GM12878 (cell line): Measurements from ENCODE around the gene TTC16.

ENCODE experiments used
- GABPA ChIP-seq: IDR thresholded peaks from 2 replicates; pipeline ENCODE4 v1.6.1; 2014; ENCODE audit warnings: antibody characterized with exemption, low read depth, mild to moderate bottlenecking, inconsistent platforms
- HCFC1 ChIP-seq: fragments of 150-350 bp; IDR thresholded peaks from 2 replicates; pipeline ENCODE4 v1.6.1; 2014; ENCODE audit warnings: low read length
- POLR2A ChIP-seq: IDR thresholded peaks from 2 replicates; pipeline ENCODE4 v1.6.1; 2011; ENCODE audit warnings: low read depth, mild to moderate bottlenecking, low read length
- RAD51 ChIP-seq: fragments of 450-650 bp; IDR thresholded peaks from 2 replicates; pipeline ENCODE4 v1.6.1; 2016; ENCODE audit warnings: moderate library complexity, mild to moderate bottlenecking, inconsistent platforms
- SP1 ChIP-seq: IDR thresholded peaks from one replicate; pipeline ENCODE4 v1.6.1; 2011; ENCODE audit warnings: low read depth, low read length
- ZNF622 ChIP-seq: fragments of 450-650 bp; IDR thresholded peaks from 2 replicates; pipeline ENCODE4 v1.6.1; 2017; ENCODE audit warnings: mild to moderate bottlenecking, inconsistent platforms
- TF ChIP-seq, protein P1 (sequence below): fragments of 450-650 bp; IDR thresholded peaks from 2 replicates; pipeline ENCODE4 v1.6.1; 2017; ENCODE audit warnings: borderline replicate concordance
- TF ChIP-seq, protein P2 (sequence below): IDR thresholded peaks from 2 replicates; pipeline ENCODE4 v1.6.1; 2011; ENCODE audit warnings: borderline replicate concordance, low read depth, mild to moderate bottlenecking, moderate library complexity, low read length; ENCODE audit not compliant: insufficient read depth, poor library complexity, severe bottlenecking
- TF ChIP-seq, protein P3 (sequence below), 3 experiments: IDR thresholded peaks in 2 of 3; conservative IDR thresholded peaks in 1 of 3; 2 replicates each; pipeline ENCODE4 v1.5.1; 2011; ENCODE audit warnings: low read depth in 3 of 3, low read length in 3 of 3, mild to moderate bottlenecking in 3 of 3, control low read depth in 2 of 3, moderate library complexity in 2 of 3, inconsistent platforms in 1 of 3, mixed read lengths in 1 of 3; ENCODE audit not compliant: control insufficient read depth in 2 of 3, insufficient read depth in 1 of 3; ENCODE audit errors: extremely low read depth in 1 of 3

- TF ChIP-seq, protein P1, sequence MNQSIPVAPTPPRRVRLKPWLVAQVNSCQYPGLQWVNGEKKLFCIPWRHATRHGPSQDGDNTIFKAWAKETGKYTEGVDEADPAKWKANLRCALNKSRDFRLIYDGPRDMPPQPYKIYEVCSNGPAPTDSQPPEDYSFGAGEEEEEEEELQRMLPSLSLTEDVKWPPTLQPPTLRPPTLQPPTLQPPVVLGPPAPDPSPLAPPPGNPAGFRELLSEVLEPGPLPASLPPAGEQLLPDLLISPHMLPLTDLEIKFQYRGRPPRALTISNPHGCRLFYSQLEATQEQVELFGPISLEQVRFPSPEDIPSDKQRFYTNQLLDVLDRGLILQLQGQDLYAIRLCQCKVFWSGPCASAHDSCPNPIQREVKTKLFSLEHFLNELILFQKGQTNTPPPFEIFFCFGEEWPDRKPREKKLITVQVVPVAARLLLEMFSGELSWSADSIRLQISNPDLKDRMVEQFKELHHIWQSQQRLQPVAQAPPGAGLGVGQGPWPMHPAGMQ = no peak
- TF ChIP-seq RAD51 = no peak
- no peak for TF ChIP-seq ZNF622
- TF ChIP-seq, protein P2, sequence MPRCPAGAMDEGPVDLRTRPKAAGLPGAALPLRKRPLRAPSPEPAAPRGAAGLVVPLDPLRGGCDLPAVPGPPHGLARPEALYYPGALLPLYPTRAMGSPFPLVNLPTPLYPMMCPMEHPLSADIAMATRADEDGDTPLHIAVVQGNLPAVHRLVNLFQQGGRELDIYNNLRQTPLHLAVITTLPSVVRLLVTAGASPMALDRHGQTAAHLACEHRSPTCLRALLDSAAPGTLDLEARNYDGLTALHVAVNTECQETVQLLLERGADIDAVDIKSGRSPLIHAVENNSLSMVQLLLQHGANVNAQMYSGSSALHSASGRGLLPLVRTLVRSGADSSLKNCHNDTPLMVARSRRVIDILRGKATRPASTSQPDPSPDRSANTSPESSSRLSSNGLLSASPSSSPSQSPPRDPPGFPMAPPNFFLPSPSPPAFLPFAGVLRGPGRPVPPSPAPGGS = no peak
- TF ChIP-seq, protein P3, sequence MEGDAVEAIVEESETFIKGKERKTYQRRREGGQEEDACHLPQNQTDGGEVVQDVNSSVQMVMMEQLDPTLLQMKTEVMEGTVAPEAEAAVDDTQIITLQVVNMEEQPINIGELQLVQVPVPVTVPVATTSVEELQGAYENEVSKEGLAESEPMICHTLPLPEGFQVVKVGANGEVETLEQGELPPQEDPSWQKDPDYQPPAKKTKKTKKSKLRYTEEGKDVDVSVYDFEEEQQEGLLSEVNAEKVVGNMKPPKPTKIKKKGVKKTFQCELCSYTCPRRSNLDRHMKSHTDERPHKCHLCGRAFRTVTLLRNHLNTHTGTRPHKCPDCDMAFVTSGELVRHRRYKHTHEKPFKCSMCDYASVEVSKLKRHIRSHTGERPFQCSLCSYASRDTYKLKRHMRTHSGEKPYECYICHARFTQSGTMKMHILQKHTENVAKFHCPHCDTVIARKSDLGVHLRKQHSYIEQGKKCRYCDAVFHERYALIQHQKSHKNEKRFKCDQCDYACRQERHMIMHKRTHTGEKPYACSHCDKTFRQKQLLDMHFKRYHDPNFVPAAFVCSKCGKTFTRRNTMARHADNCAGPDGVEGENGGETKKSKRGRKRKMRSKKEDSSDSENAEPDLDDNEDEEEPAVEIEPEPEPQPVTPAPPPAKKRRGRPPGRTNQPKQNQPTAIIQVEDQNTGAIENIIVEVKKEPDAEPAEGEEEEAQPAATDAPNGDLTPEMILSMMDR (IDR thresholded peaks at IDR 0.05 in 2 of 3, conservative IDR thresholded peaks at IDR 0.05 in 1 of 3; ENCODE audit: control insufficient read depth in 2 of 3, extremely low read depth in 1 of 3, insufficient read depth in 1 of 3, low read depth in 3 of 3, low read length in 3 of 3) = no peak
- no peak for TF ChIP-seq HCFC1
- no peak for TF ChIP-seq SP1
- no peak for TF ChIP-seq GABPA
- no peak for TF ChIP-seq POLR2A
Observed at GRCh38 chr9:127768698-127769097, 52.8 kb downstream of the TTC16 start.
